ENCODE results near the gene EHHADH.

Gene EHHADH

DNA sequence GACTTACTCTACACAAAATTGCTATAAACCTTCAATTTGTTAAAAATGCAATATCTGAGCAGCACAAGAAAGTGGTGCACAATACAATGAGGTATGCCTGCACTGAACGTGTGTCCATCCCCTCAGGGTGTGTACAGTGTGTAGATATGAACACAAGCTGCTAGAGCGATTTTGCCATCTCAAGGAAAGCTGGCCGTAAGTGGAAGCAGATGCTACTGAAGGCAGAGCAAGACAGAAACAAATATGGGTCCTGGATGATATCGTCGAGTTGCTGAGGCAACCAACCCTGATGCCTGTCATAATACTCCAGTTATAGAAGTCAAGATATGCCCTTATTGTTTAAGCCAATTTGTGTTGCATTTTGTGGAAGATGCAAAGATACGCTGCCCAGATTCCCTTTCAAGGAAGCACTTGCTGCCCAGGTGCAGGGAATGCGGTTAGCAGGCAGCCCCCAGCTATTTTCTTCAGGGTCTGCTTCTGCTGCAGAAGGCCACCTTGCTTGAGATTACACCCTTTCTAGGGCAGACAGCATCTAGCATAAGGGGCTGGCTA lies 25.8 kb upstream of the EHHADH start:
- DNase-seq (ENCODE audit: insufficient read length, low spot score) (no peak), FAIRE-seq (no peak)
- TF ChIP-seq SPI1 (IDR thresholded peaks at IDR 0.05; ENCODE audit: low read depth, low read length) (no peak), TAF1 (IDR thresholded peaks at IDR 0.05; ENCODE audit: low read depth, low read length) (no peak), POU2F2 (IDR thresholded peaks at IDR 0.05; ENCODE audit: low read depth, low read length) (no peak), POLR2AphosphoS5 (IDR thresholded peaks at IDR 0.05; ENCODE audit: low read depth, low read length) (no peak), PAX5 (IDR thresholded peaks at IDR 0.05; ENCODE audit: insufficient read depth, low read length, severe bottlenecking) (no peak), POLR2A (IDR thresholded peaks at IDR 0.05; ENCODE audit: low read depth, low read length) (no peak)

DNA sequence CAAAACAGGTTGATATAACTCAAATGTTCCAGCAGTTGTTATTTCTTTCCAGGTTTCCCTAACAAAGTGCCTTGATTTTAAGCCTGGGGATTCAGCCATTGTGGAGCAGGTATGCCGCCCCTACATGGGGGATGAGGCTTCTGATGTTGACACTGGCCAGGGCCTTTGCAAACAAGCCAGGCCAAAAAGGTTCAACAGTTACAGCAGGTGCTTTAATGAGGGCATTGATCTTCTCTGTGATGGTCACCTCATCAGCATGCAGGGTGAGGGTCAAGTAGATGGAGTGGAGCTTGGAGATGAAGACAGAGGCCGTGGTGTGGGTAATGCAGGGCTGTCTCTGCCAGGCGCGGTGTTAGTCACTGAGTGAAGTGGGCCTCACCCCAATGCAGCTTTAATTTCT lies 22.6 kb upstream of the EHHADH start:
- TF ChIP-seq SPI1 (IDR thresholded peaks at IDR 0.05; ENCODE audit: low read depth, low read length) (no peak), PAX5 (IDR thresholded peaks at IDR 0.05; ENCODE audit: insufficient read depth, low read length, severe bottlenecking) (no peak), POLR2A (IDR thresholded peaks at IDR 0.05; ENCODE audit: low read depth, low read length) (no peak), POLR2AphosphoS5 (IDR thresholded peaks at IDR 0.05; ENCODE audit: low read depth, low read length) (no peak), TAF1 (IDR thresholded peaks at IDR 0.05; ENCODE audit: low read depth, low read length) (no peak), POU2F2 (IDR thresholded peaks at IDR 0.05; ENCODE audit: low read depth, low read length) (no peak)
- DNase-seq (ENCODE audit: insufficient read length, low spot score) (no peak), FAIRE-seq (no peak)

DNA sequence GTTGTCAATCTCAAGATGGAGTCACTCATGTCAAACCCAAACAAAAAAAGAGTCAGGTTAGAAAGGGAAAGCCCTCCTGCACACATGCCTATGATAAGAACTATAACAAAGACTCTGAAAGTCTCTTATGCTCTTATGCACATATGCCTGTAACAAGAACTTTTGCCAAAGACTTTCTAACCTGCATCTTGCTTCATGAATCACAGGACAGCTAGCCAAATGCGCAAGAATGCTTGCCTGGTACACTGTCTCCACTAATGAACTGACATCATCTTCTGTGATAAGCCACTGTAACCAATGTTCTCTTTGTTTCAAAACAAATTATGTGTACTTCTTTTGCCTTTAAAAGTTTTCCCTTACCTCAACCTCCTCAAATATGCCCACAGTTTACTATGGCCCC lies 18.2 kb upstream of the EHHADH start:
- FAIRE-seq (no peak), DNase-seq (ENCODE audit: insufficient read length, low spot score) (no peak)
- TF ChIP-seq POLR2AphosphoS5 (IDR thresholded peaks at IDR 0.05; ENCODE audit: low read depth, low read length) = no peak
- TF ChIP-seq SPI1 (IDR thresholded peaks at IDR 0.05; ENCODE audit: low read depth, low read length) = no peak
- TF ChIP-seq TAF1 (IDR thresholded peaks at IDR 0.05; ENCODE audit: low read depth, low read length) = no peak
- TF ChIP-seq PAX5 (IDR thresholded peaks at IDR 0.05; ENCODE audit: insufficient read depth, low read length, severe bottlenecking) = no peak
- TF ChIP-seq POU2F2 (IDR thresholded peaks at IDR 0.05; ENCODE audit: low read depth, low read length) = no peak
- TF ChIP-seq POLR2A (IDR thresholded peaks at IDR 0.05; ENCODE audit: low read depth, low read length) = no peak

DNA sequence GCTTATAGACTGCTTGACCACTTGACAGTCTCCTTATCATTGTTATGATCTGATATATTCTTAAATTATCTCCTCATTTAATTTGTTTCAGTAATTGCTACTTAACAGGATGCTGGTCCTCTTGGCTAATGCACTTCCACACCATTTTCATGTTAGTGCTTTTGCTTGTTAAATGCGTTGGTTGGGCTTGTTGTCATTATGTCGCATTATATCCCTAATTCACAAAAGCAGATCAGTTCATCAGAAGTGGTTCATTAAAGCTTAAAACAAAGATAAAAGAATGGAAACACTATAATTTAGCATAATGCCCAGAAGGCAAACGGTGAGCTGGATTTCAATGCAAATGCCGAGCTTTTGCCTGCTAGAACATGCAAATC lies 17.1 kb upstream of the EHHADH start:
- TF ChIP-seq POLR2AphosphoS5 (IDR thresholded peaks at IDR 0.05; ENCODE audit: low read depth, low read length) (no peak), SPI1 (IDR thresholded peaks at IDR 0.05; ENCODE audit: low read depth, low read length) (no peak), POU2F2 (IDR thresholded peaks at IDR 0.05; ENCODE audit: low read depth, low read length) (no peak), PAX5 (IDR thresholded peaks at IDR 0.05; ENCODE audit: insufficient read depth, low read length, severe bottlenecking) (no peak), TAF1 (IDR thresholded peaks at IDR 0.05; ENCODE audit: low read depth, low read length) (no peak), POLR2A (IDR thresholded peaks at IDR 0.05; ENCODE audit: low read depth, low read length) (no peak)
- FAIRE-seq (no peak), DNase-seq (ENCODE audit: insufficient read length, low spot score) (no peak)

DNA sequence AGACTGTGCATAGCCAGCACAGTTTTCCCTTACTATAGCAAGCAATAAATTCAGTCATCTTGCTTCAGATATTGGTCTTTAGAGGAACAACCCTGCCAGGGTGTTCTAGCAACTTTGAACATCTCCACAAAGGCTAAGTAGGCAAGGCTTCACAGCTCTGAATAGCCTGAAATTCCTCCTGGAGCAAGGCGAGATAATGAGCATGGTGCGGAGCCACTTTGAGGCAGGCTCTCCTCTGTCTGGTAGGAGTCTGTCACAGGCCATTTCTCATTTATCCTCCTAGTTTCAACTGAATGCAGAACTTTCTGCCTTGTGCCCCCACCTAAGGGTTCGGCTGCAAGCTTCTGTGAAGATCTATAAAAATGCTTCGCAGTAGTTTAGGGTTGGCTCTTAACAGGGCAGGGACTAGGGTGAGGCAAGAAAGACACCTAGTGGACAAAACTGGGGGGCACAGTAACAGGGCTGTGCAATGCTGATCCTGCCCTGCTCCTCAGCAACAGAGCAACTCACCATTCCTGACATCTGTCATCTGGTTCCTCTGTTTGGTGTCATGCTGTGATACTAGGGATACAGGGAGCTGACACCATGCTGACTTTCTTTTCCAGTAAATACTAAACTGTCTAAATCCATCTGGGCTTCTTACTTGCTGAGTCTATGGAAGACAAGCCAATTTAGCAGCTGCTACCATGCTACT lies 16.6 kb upstream of the EHHADH start:
- DNase-seq (ENCODE audit: insufficient read length, low spot score) (peak; percentile 42), FAIRE-seq (no peak)

DNA sequence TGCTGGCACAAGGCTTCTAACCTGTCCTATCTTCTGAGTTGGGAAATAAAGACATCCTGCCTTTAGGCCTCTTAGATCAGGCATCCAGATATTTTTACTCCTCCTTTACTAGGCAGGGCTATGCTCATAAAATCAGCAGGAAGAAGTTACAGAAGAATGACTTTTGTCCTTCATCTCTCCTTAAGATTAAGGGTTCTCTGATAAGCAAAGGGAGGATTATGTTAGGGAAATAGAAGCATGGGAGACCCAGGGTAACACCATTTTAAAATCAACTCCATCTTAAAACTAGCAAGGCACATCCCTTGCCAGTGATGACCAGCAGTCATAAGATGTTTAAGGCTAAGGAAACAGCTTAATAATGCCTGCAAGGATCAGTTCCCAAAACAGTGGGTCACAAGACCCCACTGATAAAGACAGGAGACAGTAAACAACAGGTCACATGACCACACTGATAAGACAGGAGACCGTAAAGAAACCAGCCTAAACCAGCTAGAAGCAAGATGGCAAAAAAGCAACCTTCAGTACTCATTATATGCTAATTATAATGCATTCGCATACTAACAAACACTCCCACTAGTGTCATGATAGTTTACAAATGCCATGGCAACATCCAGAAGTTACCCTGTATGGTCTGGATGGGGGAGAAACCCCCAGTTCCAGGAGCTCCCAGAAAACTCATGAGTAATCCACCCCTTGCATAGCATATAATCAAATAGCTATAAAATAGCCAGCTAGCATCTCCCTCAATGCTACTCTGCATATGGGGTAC lies 14.5 kb upstream of the EHHADH start:
- no peak for FAIRE-seq
- no peak for TF ChIP-seq POU2F2 (IDR thresholded peaks at IDR 0.05; ENCODE audit: low read depth, low read length)
- TF ChIP-seq POLR2A (IDR thresholded peaks at IDR 0.05; ENCODE audit: low read depth, low read length) = no peak
- no peak for TF ChIP-seq PAX5 (IDR thresholded peaks at IDR 0.05; ENCODE audit: insufficient read depth, low read length, severe bottlenecking)
- TF ChIP-seq TAF1 (IDR thresholded peaks at IDR 0.05; ENCODE audit: low read depth, low read length) = no peak
- no peak for TF ChIP-seq POLR2AphosphoS5 (IDR thresholded peaks at IDR 0.05; ENCODE audit: low read depth, low read length)
- no peak for TF ChIP-seq SPI1 (IDR thresholded peaks at IDR 0.05; ENCODE audit: low read depth, low read length)

More for the DNA sequence above, 16.6 kb upstream of the EHHADH start:
- no peak for TF ChIP-seq POLR2AphosphoS5 (IDR thresholded peaks at IDR 0.05; ENCODE audit: low read depth, low read length)

DNA sequence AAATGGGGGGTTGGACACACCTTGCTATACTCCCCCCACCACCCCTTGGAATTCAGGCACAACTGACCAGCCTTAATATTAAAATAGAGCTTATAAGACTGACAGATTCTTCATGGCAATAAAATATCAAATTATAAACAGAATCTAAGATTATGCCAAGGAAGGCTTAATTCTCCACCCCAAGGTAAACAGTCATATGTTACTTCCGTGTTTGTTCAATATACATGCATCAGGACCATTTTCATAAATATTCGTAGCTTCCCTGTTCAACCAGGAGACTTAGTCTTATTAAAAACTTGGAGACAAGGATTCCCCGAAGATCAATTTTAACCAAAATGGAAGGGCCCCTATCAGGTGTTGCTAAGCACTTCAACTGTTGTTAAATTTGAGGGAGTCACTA lies 13.3 kb upstream of the EHHADH start:
- TF ChIP-seq POLR2A (IDR thresholded peaks at IDR 0.05; ENCODE audit: low read depth, low read length) = no peak
- TF ChIP-seq SPI1 (IDR thresholded peaks at IDR 0.05; ENCODE audit: low read depth, low read length) = no peak
- no peak for TF ChIP-seq POU2F2 (IDR thresholded peaks at IDR 0.05; ENCODE audit: low read depth, low read length)
- DNase-seq (ENCODE audit: insufficient read length, low spot score) (no peak), FAIRE-seq (no peak)

More for the DNA sequence above, 14.5 kb upstream of the EHHADH start:
- no peak for DNase-seq (ENCODE audit: insufficient read length, low spot score)

DNA sequence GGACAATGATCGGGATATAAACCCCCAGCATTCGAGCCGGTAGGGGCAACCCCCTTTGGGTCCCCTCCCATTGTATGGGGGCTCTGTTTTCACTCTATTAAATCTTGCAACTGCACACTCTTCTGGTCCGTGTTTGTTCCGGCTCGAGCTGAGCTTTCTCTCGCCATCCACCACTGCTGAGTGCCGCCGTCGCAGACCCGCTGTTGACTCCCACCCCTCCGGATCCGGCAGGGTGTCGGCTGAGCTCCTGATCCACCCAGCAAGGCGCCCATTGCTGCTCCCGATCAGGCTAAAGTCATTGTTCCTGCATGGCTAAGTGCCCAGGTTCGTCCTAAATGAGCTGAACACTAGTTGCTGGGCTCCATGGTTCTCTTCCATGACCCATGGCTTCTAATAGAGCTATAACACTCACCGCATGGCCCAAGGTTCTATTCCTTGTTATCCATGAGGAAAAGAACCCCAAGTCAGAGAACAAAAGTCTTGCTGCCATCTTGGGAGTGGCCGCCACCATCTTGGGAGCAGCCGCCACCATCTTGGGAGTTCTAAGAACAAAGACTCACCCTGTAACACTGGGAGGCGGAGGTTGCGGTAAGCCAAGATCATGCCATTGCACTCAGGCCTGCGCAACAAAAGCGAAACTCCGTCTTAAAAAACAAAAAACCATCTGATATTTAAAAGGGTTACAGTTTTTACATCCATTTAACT lies 11.2 kb upstream of the EHHADH start:
- FAIRE-seq = no peak
- DNase-seq (ENCODE audit: insufficient read length, low spot score) = no peak
- TF ChIP-seq PAX5 (IDR thresholded peaks at IDR 0.05; ENCODE audit: insufficient read depth, low read length, severe bottlenecking) = no peak
- no peak for TF ChIP-seq POLR2A (IDR thresholded peaks at IDR 0.05; ENCODE audit: low read depth, low read length)
- TF ChIP-seq POLR2AphosphoS5 (IDR thresholded peaks at IDR 0.05; ENCODE audit: low read depth, low read length) = no peak
- no peak for TF ChIP-seq SPI1 (IDR thresholded peaks at IDR 0.05; ENCODE audit: low read depth, low read length)
- TF ChIP-seq POU2F2 (IDR thresholded peaks at IDR 0.05; ENCODE audit: low read depth, low read length) = no peak
- TF ChIP-seq TAF1 (IDR thresholded peaks at IDR 0.05; ENCODE audit: low read depth, low read length) = no peak

DNA sequence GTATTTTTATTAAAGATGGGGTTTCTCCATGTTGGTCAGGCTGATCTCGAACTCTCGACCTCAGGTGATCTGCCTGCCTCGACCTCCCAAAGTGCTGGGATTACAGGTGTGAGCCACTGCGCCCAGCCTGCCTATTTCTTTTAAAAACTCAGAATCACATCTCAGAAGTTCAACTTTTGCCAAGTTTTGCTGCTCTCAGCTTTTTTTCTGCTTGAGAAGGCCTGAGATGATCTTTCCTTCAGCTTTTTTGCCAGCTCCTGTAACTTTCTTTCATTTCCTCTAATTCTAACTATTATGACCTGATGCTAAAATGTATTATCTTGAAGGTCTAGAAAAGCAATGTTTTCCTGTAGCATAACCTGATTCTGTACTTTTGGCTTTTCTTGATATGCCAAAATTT lies 9.6 kb upstream of the EHHADH start:
- no peak for TF ChIP-seq POU2F2 (IDR thresholded peaks at IDR 0.05; ENCODE audit: low read depth, low read length)
- TF ChIP-seq SPI1 (IDR thresholded peaks at IDR 0.05; ENCODE audit: low read depth, low read length) = no peak
- TF ChIP-seq POLR2AphosphoS5 (IDR thresholded peaks at IDR 0.05; ENCODE audit: low read depth, low read length) = no peak
- no peak for TF ChIP-seq TAF1 (IDR thresholded peaks at IDR 0.05; ENCODE audit: low read depth, low read length)
- no peak for TF ChIP-seq POLR2A (IDR thresholded peaks at IDR 0.05; ENCODE audit: low read depth, low read length)
- TF ChIP-seq PAX5 (IDR thresholded peaks at IDR 0.05; ENCODE audit: insufficient read depth, low read length, severe bottlenecking) = no peak
- no peak for DNase-seq (ENCODE audit: insufficient read length, low spot score)
- FAIRE-seq = no peak

Data from GM12891 (cell line).